Measurements from ENCODE around the gene SDC3. TPM values are rescaled to one million over a fixed set of nuclear protein-coding genes. Genes with fewer than 3 reads are reported as not detected.

The SDC3 gene
- total RNA-seq, 2 donors from 2014 or later, result 47.1 to 59.8 TPM

DNA sequence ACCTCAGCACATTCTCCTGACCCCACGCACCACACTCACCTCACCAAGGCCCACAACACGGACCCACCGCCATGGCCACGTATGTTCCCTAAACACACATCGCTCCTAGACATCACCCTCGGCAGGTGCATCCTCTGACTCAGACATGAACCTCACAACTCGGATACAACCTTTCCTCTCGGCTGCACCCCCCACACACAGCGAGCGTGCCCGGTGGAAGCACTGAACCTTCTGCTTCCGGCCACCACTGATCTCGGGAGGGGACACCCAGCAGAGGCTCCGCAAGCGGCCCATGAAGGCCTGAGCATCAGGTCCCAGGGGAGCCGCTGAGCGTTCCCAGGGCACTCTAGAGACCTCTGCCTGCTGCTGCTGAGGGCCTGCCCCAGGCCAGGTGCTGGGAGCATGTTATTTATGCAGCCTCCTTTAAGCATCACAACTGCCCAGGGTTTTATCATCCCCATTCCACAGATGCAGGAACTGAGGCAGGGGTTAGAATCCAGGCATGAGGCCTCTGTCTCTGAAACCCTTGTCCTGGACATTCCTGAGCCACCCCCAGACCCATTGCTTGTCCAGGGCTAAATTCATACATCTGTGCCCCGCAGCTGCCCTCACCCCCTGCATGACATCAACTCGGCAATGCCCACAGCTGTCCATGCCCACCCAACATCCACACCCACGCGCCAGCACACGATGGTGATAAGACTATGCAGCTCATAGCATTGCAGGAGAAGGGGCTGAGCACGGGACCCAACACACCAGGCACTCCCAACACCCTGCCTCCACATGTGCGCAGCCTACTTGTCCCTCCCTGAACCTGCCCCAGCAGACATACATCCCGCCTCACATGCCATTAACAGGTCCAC lies 27.0 kb downstream of the SDC3 start:
- intact Hi-C loops (cut with DNase I), result no loop called here

DNA sequence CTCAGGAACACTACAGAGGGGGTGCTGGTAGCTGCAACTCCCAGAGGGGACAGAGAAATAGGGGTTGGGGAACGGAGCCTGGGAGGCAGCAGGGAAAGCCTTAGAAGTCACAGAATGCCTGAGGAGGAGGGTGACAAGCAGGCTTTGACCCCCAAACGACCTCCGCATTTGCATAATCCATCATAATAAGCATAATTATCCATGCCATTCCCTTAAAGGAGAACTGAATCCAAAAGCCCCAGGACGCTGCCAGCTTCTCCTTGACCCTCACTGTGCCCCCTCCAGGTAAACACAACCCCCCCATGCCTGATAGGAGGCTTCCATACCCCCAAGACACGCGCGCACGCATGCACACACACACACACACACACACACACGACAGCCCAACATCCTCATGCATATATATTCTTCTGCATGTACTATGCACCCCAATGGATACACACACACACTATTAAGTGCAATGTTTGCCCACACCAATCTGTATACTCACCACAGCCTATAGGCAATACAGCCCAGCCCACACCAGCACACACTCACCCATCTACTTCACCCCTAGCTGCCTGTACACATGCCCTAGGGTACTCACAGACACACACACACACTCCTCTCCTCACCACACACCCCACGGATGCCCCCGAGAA lies 27.8 kb downstream of the SDC3 start:
- no peak for DNase-seq (ENCODE audit: low spot score)
- intact Hi-C loops (cut with DNase I), result no loop called here

More for the DNA sequence above, 27.0 kb downstream of the SDC3 start:
- DNase-seq (ENCODE audit: low spot score), result no peak

GRCh38 chr1:30879940-30880677 lies 28.4 kb downstream of the SDC3 start:
- intact Hi-C loops (cut with DNase I), result no loop called here
- no peak for DNase-seq (ENCODE audit: low spot score)

DNA sequence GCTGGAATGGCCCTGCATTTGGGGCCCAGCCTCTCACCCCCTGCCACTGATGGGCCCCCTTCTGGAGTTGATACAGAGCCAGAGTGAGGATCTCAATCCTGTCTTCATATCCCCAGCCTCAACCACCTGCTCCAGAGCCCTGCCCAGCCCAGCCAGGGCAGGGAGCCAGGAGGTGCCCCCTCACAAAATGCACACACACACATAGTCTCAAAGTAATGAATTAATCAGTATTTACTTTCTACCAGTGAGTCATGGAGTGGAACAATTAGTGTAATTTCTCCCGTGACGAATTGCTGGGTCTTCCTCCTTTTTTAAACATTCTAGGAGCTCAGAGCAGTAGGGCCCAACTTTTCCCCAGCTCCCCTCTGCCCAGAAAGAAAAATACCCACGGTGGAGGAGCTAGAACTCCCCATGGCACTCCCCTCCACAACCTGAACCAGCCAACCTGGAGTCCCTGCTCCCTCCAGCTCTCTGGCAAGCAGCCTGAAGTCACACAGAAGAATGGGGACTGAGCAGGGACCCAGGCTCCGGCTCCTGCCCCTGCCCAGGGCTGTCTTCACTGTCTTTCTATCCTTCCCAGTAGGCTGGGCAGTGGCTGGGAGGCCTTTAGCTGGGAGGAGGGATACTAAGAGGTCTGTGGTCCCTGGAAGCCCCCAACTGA lies 29.3 kb downstream of the SDC3 start:
- intact Hi-C loops (cut with DNase I), result no loop called here
- DNase-seq (ENCODE audit: low spot score), result no peak

DNA sequence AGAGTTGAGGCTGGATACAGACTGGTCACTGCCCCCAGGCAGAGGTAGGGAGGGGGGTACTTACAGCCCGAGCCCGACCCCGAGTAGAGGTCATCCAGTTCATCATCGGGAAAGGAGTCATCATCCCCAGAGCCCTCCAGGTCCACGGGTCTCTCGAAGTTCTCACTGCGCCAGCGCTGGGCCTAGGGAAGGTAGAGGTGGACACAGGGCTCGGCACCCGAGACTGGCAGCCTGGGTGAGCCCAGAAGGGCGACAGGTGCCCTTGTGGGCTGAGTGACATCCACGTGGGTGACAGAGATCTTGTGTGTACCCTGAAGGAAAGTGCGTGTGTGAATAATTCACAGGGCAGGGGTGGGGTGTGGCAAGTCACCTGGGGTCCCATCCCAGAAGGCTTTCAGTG lies 30.0 kb downstream of the SDC3 start:
- intact Hi-C loops (cut with DNase I), result no loop called here
- no peak for DNase-seq (ENCODE audit: low spot score)

- intact Hi-C loops (cut with DNase I), result no loop called here
- DNase-seq (ENCODE audit: low spot score), result no peak
These were observed 30.5 kb downstream of the SDC3 start for GRCh38 chr1:30878016-30878415.

- peak; percentile 94 for DNase-seq (ENCODE audit: low spot score)
- intact Hi-C loops (cut with DNase I), result no loop called here
These were observed 31.2 kb downstream of the SDC3 start for GRCh38 chr1:30877205-30877912.

DNA sequence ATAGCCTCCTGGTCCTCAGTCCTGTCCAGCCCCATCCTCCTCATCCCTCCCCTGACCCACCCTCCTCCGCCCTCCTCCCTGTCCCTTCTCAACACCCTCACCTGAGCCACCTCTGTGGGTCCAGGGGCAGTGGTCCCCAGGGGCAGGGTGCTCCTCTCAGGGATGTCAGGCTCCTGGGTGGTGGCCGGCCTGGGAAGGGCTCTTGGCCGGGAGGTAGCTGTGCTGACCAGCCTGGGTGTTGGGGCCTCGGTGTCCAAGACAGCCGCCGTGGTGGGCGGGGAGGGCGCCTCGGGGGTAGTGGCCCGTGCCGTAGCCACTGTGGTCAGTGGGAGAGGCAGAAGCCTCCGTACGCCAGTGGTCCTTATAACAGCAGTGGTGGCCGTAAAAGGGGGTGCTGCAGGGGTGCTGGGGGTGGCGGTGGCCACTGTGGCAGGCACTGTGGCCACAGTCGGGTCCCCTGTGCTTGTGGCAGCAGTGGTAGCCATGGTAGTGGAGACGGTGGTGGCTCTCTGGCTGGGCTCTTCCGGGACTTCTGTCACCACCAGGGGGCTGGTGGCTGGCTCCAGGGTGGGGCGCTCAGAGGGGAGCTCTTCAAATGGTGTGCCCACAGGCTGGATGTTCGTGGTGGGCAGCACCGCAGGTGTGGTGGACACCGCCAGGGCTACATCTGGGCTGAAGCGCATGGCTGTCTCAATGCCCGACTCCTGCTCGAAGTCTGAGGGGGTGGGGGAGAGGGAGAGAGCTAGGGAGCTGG lies 31.9 kb downstream of the SDC3 start:
- no peak for DNase-seq (ENCODE audit: low spot score)
- intact Hi-C loops (cut with DNase I), result no loop called here

DNA sequence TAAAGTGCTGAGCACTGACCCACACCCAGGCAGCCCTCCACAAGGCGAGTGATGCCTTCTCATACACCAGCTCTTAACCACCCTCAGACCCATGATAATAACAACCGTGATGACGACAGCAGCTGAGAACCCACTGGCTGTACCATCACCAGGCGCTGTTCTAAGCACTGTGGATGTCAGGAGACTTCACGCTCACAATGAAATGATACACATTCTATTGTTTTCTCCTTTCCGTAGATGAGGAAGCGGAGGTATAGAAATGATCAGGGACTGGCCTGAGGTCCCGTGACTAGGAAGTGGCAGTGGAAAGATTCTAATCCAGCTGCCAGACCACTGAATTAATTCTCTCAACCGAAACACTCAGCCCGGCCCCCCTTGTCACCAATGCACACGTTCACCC lies 32.6 kb downstream of the SDC3 start:
- intact Hi-C loops (cut with DNase I), result no loop called here
- no peak for DNase-seq (ENCODE audit: low spot score)

DNA sequence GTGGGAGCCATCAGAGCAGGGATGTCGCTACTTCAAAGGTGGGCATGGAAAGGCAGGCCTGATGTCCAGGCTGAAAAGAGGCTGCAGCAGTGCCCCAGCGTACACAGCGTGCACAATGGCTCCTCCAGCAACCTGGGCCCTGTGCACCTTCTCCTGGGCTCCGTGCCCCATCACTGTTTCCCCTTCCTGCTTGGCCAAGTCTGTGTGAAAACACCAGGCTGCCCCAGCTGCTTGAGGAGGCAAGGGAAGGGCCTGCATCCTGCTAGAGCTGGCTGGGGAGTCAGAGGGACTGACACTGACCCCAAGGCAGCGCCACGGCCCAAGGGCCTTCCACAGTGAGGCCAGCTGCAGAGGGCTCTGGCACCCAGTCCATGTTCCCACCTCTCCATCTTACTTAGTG lies 33.4 kb downstream of the SDC3 start:
- intact Hi-C loops (cut with DNase I), result no loop called here
- no peak for DNase-seq (ENCODE audit: low spot score)

DNA sequence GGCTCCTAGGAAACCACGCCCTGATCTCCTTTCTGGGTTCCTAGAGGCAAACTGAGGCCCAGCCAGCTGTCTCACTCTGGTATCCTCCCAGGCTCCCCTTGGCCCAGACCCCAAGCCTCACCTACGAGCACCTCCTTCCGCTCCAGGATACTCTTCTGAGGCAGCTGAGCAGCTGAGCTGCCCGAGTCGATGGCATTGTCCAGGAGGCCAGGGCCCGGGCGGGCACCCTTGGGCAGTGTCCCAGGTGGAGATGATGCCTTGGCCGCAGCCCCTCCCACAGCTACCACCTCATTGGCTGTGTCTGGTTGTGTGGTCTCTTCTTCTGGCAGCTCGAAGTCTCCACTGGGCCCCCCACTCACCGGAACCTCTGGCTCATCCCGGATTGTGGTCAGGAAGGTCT lies 34.4 kb downstream of the SDC3 start:
- DNase-seq (ENCODE audit: low spot score), result no peak
- intact Hi-C loops (cut with DNase I), result no loop called here

DNA sequence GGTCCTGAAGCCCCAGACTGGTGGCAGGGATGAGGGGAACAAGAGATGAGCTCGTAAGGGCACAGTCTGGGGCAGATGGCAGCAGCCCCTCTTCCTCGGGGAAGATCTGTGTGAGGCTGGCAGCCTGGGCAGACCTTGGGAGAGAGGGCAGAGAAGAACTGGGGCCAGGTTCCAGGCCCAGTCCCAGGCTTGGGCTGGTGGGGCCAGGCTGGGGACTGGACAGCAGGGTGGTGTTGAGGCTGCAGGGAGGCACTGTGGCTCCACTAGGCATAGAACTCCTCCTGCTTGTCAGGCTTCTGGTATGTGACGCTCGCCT lies 35.7 kb downstream of the SDC3 start:
- intact Hi-C loops (cut with DNase I), result no loop called here

GRCh38 chr1:30872033-30872947 lies 36.3 kb downstream of the SDC3 start:
- intact Hi-C loops (cut with DNase I), result no loop called here

More for the DNA sequence above, 35.7 kb downstream of the SDC3 start:
- DNase-seq (ENCODE audit: low spot score), result no peak

GRCh38 chr1:30871276-30871871 lies 37.2 kb downstream of the SDC3 start:
- intact Hi-C loops (cut with DNase I), result no loop called here
- DNase-seq (ENCODE audit: low spot score), result no peak

More at GRCh38 chr1:30872033-30872947, 36.3 kb downstream of the SDC3 start:
- no peak for DNase-seq (ENCODE audit: low spot score)

GRCh38 chr1:30870656-30871055 lies 37.9 kb downstream of the SDC3 start:
- intact Hi-C loops (cut with DNase I), result no loop called here
- DNase-seq (ENCODE audit: low spot score), result no peak

GRCh38 chr1:30870035-30870434 lies 38.5 kb downstream of the SDC3 start:
- DNase-seq (ENCODE audit: low spot score), result no peak
- intact Hi-C loops (cut with DNase I), result no loop called here

GRCh38 chr1:30868833-30869435 lies 39.6 kb downstream of the SDC3 start:
- DNase-seq (ENCODE audit: low spot score), result no peak
- intact Hi-C loops (cut with DNase I), result no loop called here
